ENCODE results near the gene NAGS. TPM values are rescaled to one million over a fixed set of nuclear protein-coding genes. Genes with fewer than 3 reads are reported as not detected.

The NAGS gene
- total RNA-seq, 4 donors from 2014 or later: 8.3 to 74.1 (median 57.3) TPM

GRCh38 chr17:43982171-43982570 lies 22.3 kb upstream of the NAGS start:
- no peak overlapping the region for H3K27ac ChIP-seq
- H3K4me1 ChIP-seq: peaks cover 0 to 13% (median 7%) of the 10 kb centered on the region in 4 donors
- no peaks in the 10 kb centered on the region for H3K36me3 ChIP-seq
- no peak for DNase-seq
- H3K4me3 ChIP-seq: no peak overlapping the region
- no peaks in the 10 kb centered on the region for H3K27me3 ChIP-seq
- H3K9me3 ChIP-seq: no peaks in the 10 kb centered on the region
- TF ChIP-seq CTCF (IDR thresholded peaks at IDR 0.05): no peak

- H3K9me3 ChIP-seq: no peaks in the 10 kb centered on the region
- no peak overlapping the region for H3K27ac ChIP-seq
- H3K36me3 ChIP-seq: no peaks in the 10 kb centered on the region
- DNase-seq: no peak
- H3K4me1 ChIP-seq: peaks cover 0 to 13% (median 7%) of the 10 kb centered on the region in 4 donors
- H3K27me3 ChIP-seq: no peaks in the 10 kb centered on the region
- peak overlapping the region in 2 of 4 donors; percentile 51 to 56 for H3K4me3 ChIP-seq
- TF ChIP-seq CTCF (IDR thresholded peaks at IDR 0.05) (peak in 1 of 6 experiments; percentile 6), POLR2A (IDR thresholded peaks at IDR 0.05) (no peak)
These were observed 21.3 kb upstream of the NAGS start for GRCh38 chr17:43983196-43983514.

- no peaks in the 10 kb centered on the region for H3K27me3 ChIP-seq
These were observed 20.7 kb upstream of the NAGS start for GRCh38 chr17:43983515-43984411.

DNA sequence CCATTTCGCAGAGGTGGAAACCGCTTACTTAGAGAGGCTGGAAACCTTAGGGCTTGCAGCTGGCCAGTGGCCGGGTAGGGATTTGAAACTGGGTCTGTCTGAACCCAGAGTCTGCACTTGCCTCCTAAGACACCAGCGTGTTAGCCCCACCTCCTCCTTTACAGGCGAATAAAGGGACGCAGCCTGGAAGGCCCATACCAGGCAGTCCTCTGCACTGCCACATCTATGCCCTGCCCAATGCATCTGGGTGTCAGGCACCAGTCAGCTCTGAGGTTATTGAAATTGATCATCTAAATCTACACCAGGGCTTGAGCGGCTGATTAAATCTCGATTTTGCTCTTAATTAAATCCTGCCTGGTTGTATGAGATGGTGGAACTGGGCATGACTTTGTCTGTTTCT lies 19.9 kb upstream of the NAGS start:
- Histone ChIP-seq H3K36me3 (no peaks in the 10 kb centered on the region), H3K4me3 (peak overlapping the region in 2 of 4 donors; percentile 51 to 56), H3K27ac (no peak overlapping the region), H3K27me3 (no peaks in the 10 kb centered on the region), H3K4me1 (peaks cover 0 to 13% (median 7%) of the 10 kb centered on the region in 4 donors), H3K9me3 (no peaks in the 10 kb centered on the region)
- DNase-seq: no peak
- TF ChIP-seq POLR2A (IDR thresholded peaks at IDR 0.05): no peak
- TF ChIP-seq CTCF (IDR thresholded peaks at IDR 0.05): no peak

More at GRCh38 chr17:43983515-43984411, 20.7 kb upstream of the NAGS start:
- peak in 2 of 3 donors; percentile 55 to 71 for DNase-seq
- TF ChIP-seq CTCF (IDR thresholded peaks at IDR 0.05): peak in 2 of 6 experiments; percentile 2 to 22
- TF ChIP-seq POLR2A (IDR thresholded peaks at IDR 0.05): no peak
- Histone ChIP-seq H3K4me1 (peaks cover 0 to 13% (median 7%) of the 10 kb centered on the region in 4 donors), H3K4me3 (peak overlapping the region in 3 of 4 donors; percentile 31 to 56 (median 51)), H3K36me3 (no peaks in the 10 kb centered on the region), H3K9me3 (no peaks in the 10 kb centered on the region), H3K27ac (peak overlapping the region in 1 of 4 donors; percentile 57)

- no peak overlapping the region for H3K27ac ChIP-seq
- H3K9me3 ChIP-seq: no peaks in the 10 kb centered on the region
- H3K4me3 ChIP-seq: no peak overlapping the region
- TF ChIP-seq CTCF (IDR thresholded peaks at IDR 0.05) (no peak), POLR2A (IDR thresholded peaks at IDR 0.05) (no peak)
- H3K4me1 ChIP-seq: peaks cover 0 to 13% (median 7%) of the 10 kb centered on the region in 4 donors
- no peaks in the 10 kb centered on the region for H3K27me3 ChIP-seq
- no peaks in the 10 kb centered on the region for H3K36me3 ChIP-seq
- no peak for DNase-seq
These were observed 18.0 kb upstream of the NAGS start for GRCh38 chr17:43986225-43986981.
